H1 (cell line): ENCODE data around the gene ADGRB2. TPM values are rescaled to one million over a fixed set of nuclear protein-coding genes. Genes with fewer than 3 reads are reported as not detected.

Experiments
- BACH1 ChIP-seq: IDR thresholded peaks from 2 replicates; pipeline ENCODE4 v1.6.1; 2012; ENCODE audit warnings: low read length, improper control_type of control experiment
- CHD7 ChIP-seq: fragments of 300-600 bp; sonication (generic); IDR thresholded peaks from 2 replicates; pipeline ENCODE4 v1.7.1; 2012; ENCODE audit warnings: low read length, moderate library complexity, mild to moderate bottlenecking, inconsistent platforms; ENCODE audit not compliant: insufficient replicate concordance
- polyA plus RNA-seq, 7 experiments: library from polyadenylated mRNA; depleted of rRNA in 3 of 7; stranded (reverse) in 5 of 7; unstranded in 2 of 7; fragments of >200 nt in 5 of 7; fragments of 200-250 nt in 2 of 7; gene quantifications; 1 replicate in 5 of 7; 2 replicates in 1 of 7; 4 replicates in 1 of 7; pipeline versions ENCODE4 v1.2.1 to v1.2.3, GENCODE V29; 2011 to 2013; ENCODE audit warnings: missing spikeins in 2 of 7, mixed read lengths in 2 of 7
- total RNA-seq: library from RNA; stranded (reverse); fragmentation: NEBNext Ultra II Directional; extraction: Animal tissue kit (Norgen Biotek cat#: 25700); gene quantifications from 2 replicates; pipeline ENCODE4 v1.2.1, GENCODE V29; 2021

ADGRB2 gene
- total and polyA plus RNA-seq, 2 of the 8 experiments (the other 6 are each of a cell fraction or from before 2014, with no cell fraction given): 15.6 to 26.2 TPM

GRCh38 chr1:31678681-31679080, 85.5 kb downstream of the ADGRB2 start (continued):
- TF ChIP-seq BACH1: no peak
- no peak for TF ChIP-seq CHD7
